ENCODE results near the gene PFKP. TPM values are rescaled to one million over a fixed set of nuclear protein-coding genes. Genes with fewer than 3 reads are reported as not detected.

The PFKP gene
- total RNA-seq, 1 donor from 2014 or later: 196 TPM

- Histone ChIP-seq H3K27me3 (ENCODE audit: control insufficient read depth, insufficient read depth, low read length) (no peaks in the 10 kb centered on the region), H3K36me3 (ENCODE audit: control insufficient read depth, insufficient read depth, low read length) (peaks cover 46% of the 10 kb centered on the region), H3K4me3 (ENCODE audit: low read depth, low read length) (no peak overlapping the region)
- FAIRE-seq (no peak), DNase-seq (ENCODE audit: low read depth) (no peak)
- no peak for TF ChIP-seq CTCF (IDR thresholded peaks at IDR 0.05; ENCODE audit: insufficient read depth, low read length, severe bottlenecking)
Observed at GRCh38 chr10:3123571-3124411, 56.4 kb downstream of the PFKP start.

GRCh38 chr10:3124412-3125175, 57.2 kb downstream of the PFKP start:
- DNase-seq (ENCODE audit: low read depth) (no peak), FAIRE-seq (no peak)
- TF ChIP-seq CTCF (IDR thresholded peaks at IDR 0.05; ENCODE audit: insufficient read depth, low read length, severe bottlenecking): no peak
- no peaks in the 10 kb centered on the region for H3K27me3 ChIP-seq (ENCODE audit: control insufficient read depth, insufficient read depth, low read length)
- no peak overlapping the region for H3K4me3 ChIP-seq (ENCODE audit: low read depth, low read length)
- H3K36me3 ChIP-seq (ENCODE audit: control insufficient read depth, insufficient read depth, low read length): peaks cover 48% of the 10 kb centered on the region

- Histone ChIP-seq H3K36me3 (ENCODE audit: control insufficient read depth, insufficient read depth, low read length) (peaks cover 51% of the 10 kb centered on the region), H3K27me3 (ENCODE audit: control insufficient read depth, insufficient read depth, low read length) (no peaks in the 10 kb centered on the region), H3K4me3 (ENCODE audit: low read depth, low read length) (no peak overlapping the region)
- DNase-seq (ENCODE audit: low read depth) (no peak), FAIRE-seq (peak; percentile 36)
- no peak for TF ChIP-seq CTCF (IDR thresholded peaks at IDR 0.05; ENCODE audit: insufficient read depth, low read length, severe bottlenecking)
Observed at GRCh38 chr10:3125527-3126170, 58.3 kb downstream of the PFKP start.

- Histone ChIP-seq H3K4me3 (ENCODE audit: low read depth, low read length) (no peak overlapping the region), H3K27me3 (ENCODE audit: control insufficient read depth, insufficient read depth, low read length) (no peaks in the 10 kb centered on the region), H3K36me3 (ENCODE audit: control insufficient read depth, insufficient read depth, low read length) (peaks cover 48% of the 10 kb centered on the region)
- DNase-seq (ENCODE audit: low read depth) (no peak), FAIRE-seq (no peak)
- TF ChIP-seq CTCF (IDR thresholded peaks at IDR 0.05; ENCODE audit: insufficient read depth, low read length, severe bottlenecking): no peak
Observed at GRCh38 chr10:3126249-3126648, 58.9 kb downstream of the PFKP start.

- no peak overlapping the region for H3K4me3 ChIP-seq (ENCODE audit: low read depth, low read length)
- peaks cover 49% of the 10 kb centered on the region for H3K36me3 ChIP-seq (ENCODE audit: control insufficient read depth, insufficient read depth, low read length)
- H3K27me3 ChIP-seq (ENCODE audit: control insufficient read depth, insufficient read depth, low read length): no peaks in the 10 kb centered on the region
- TF ChIP-seq CTCF (IDR thresholded peaks at IDR 0.05; ENCODE audit: insufficient read depth, low read length, severe bottlenecking): no peak
- FAIRE-seq (no peak), DNase-seq (ENCODE audit: low read depth) (no peak)
Observed at GRCh38 chr10:3126741-3127346, 59.5 kb downstream of the PFKP start.
